GM23248 (cell line): ENCODE data around the gene ELAC2. TPM values are rescaled to one million over a fixed set of nuclear protein-coding genes. Genes with fewer than 3 reads are reported as not detected.

Source experiments
- DNase-seq: peaks from one replicate; pipeline ENCODE4 v3.0.0-alpha.2; 2015
- H2AFZ ChIP-seq: fragments of 200-600 bp; sonication (generic); 2 replicates; pipeline ENCODE4 v1.6.1; 2016; ENCODE audit warnings: antibody characterized with exemption
- H3F3A ChIP-seq: fragments of 200-600 bp; sonication (generic); 2 replicates; pipeline ENCODE4 v1.6.1; 2016; ENCODE audit warnings: mild to moderate bottlenecking, antibody characterized with exemption, mixed run types; ENCODE audit not compliant: insufficient read depth
- H3K27ac ChIP-seq: fragments of 200-600 bp; sonication (generic); 2 replicates; pipeline ENCODE4 v1.5.1; 2016; ENCODE audit warnings: mild to moderate bottlenecking
- H3K27me3 ChIP-seq: fragments of 200-600 bp; sonication (generic); replicated peaks from 2 replicates; pipeline ENCODE4 v1.6.1; 2016; ENCODE audit warnings: mild to moderate bottlenecking; ENCODE audit not compliant: insufficient read depth
- H3K36me3 ChIP-seq: fragments of 200-600 bp; sonication (generic); 2 replicates; pipeline ENCODE4 v1.6.1; 2016; ENCODE audit warnings: low read depth, mild to moderate bottlenecking
- H3K4me1 ChIP-seq: fragments of 200-600 bp; sonication (generic); 2 replicates; pipeline ENCODE4 v1.6.1; 2016; ENCODE audit warnings: mild to moderate bottlenecking; ENCODE audit not compliant: insufficient read depth
- H3K4me2 ChIP-seq: fragments of 200-600 bp; sonication (generic); one replicate; pipeline ENCODE4 v1.6.1; 2016; ENCODE audit warnings: mild to moderate bottlenecking; ENCODE audit not compliant: unreplicated experiment
- H3K4me3 ChIP-seq: fragments of 200-600 bp; sonication (generic); 2 replicates; pipeline ENCODE4 v1.5.1; 2016; ENCODE audit warnings: mild to moderate bottlenecking
- H3K79me2 ChIP-seq: fragments of 200-600 bp; sonication (generic); 2 replicates; pipeline ENCODE4 v1.6.1; 2016; ENCODE audit warnings: mild to moderate bottlenecking; ENCODE audit not compliant: insufficient read depth
- H3K9ac ChIP-seq: fragments of 200-600 bp; sonication (generic); 2 replicates; pipeline ENCODE4 v1.6.1; 2016; ENCODE audit warnings: mild to moderate bottlenecking
- H3K9me2 ChIP-seq: fragments of 200-600 bp; sonication (generic); 2 replicates; pipeline ENCODE4 v1.6.1; 2016; ENCODE audit warnings: mixed run types, mild to moderate bottlenecking, moderate library complexity; ENCODE audit not compliant: insufficient read depth
- H3K9me3 ChIP-seq: fragments of 200-600 bp; sonication (generic); one replicate; pipeline ENCODE4 v1.6.1; 2017; ENCODE audit warnings: low read depth
- H4K20me1 ChIP-seq: fragments of 200-600 bp; sonication (generic); 2 replicates; pipeline ENCODE4 v1.6.0; 2016; ENCODE audit not compliant: insufficient read depth
- EZH2 ChIP-seq: fragments of 200-600 bp; sonication (generic); IDR thresholded peaks from 2 replicates; pipeline ENCODE4 v1.6.1; 2018; ENCODE audit warnings: antibody characterized with exemption, mild to moderate bottlenecking; ENCODE audit not compliant: insufficient read depth, poor library complexity, severe bottlenecking
- EZH2phosphoT487 ChIP-seq: fragments of 200-600 bp; sonication (generic); IDR thresholded peaks from 2 replicates; pipeline ENCODE4 v1.6.1; 2018; ENCODE audit warnings: antibody characterized with exemption, moderate library complexity, mild to moderate bottlenecking, low read depth; ENCODE audit not compliant: insufficient read depth
- WGBS, 2 experiments: methylation state at CpG; one replicate each; pipeline ENCODE4 v1.1.6; 2015 to 2017; ENCODE audit warnings: low lambda C conversion rate in 2 of 2, low coverage in 1 of 2; ENCODE audit errors: missing lambda C conversion rate in 2 of 2; 5-methylcytosine and 5-hydroxymethylcytosine counted together
- in situ Hi-C: fragments of 300-500 bp; cut with MboI; formaldehyde crosslinking; loops from 2 replicates; pipeline ENCODE4 v1.15.0; 2020
- polyA plus RNA-seq: library from polyadenylated mRNA; unstranded; fragments of >200 nt; fragmentation: Nextera tagmentation; extraction: Ambion mirVana; gene quantifications from 2 replicates; pipeline ENCODE4 v1.2.1, GENCODE V29; 2016
- total RNA-seq: library from RNA; depleted of rRNA; stranded (reverse); fragments of >200 nt; shearing (Covaris generic); gene quantifications from 2 replicates; pipeline ENCODE4 v1.2.3, GENCODE V29; 2014

Gene ELAC2
- total and polyA plus RNA-seq, 2 experiments from 2014 or later = 42.2 to 66.5 TPM

- WGBS, 2 experiments = 68 to 76% methylated on average over 4 of the region's 4 CpGs
- H3K9ac ChIP-seq = no peak overlapping the region
These were observed 56.2 kb downstream of the ELAC2 start for GRCh38 chr17:12961655-12962054.

GRCh38 chr17:12959441-12959840, 58.4 kb downstream of the ELAC2 start:
- Histone ChIP-seq H3K4me1 (peaks cover 4% of the 10 kb centered on the region), H3K27ac (peak overlapping the region; percentile 17; the same call in 1 of the 2 replicates), H3K9me2 (no peaks in the 10 kb centered on the region), H3K4me2 (no peak overlapping the region), H3K36me3 (no peaks in the 10 kb centered on the region), H3K9ac (no peak overlapping the region), H3K79me2 (no peaks in the 10 kb centered on the region), H3F3A (no peaks in the 10 kb centered on the region), H3K27me3 (no peaks in the 10 kb centered on the region), H2AFZ (no peak overlapping the region), H3K4me3 (no peak overlapping the region), H3K9me3 (no peaks in the 10 kb centered on the region), H4K20me1 (no peaks in the 10 kb centered on the region)
- in situ Hi-C loops = no loop called here
- TF ChIP-seq EZH2phosphoT487 = no peak
- 71 to 72% methylated on average over 8 of the region's 8 CpGs for WGBS, 2 experiments
- peak; percentile 68 for DNase-seq

More at GRCh38 chr17:12961655-12962054, 56.2 kb downstream of the ELAC2 start:
- Histone ChIP-seq H3K9me2 (no peaks in the 10 kb centered on the region), H3K36me3 (no peaks in the 10 kb centered on the region), H3K79me2 (no peaks in the 10 kb centered on the region), H3K27me3 (no peaks in the 10 kb centered on the region), H3F3A (no peaks in the 10 kb centered on the region), H3K9me3 (no peaks in the 10 kb centered on the region), H3K4me1 (peaks cover 4% of the 10 kb centered on the region), H4K20me1 (no peaks in the 10 kb centered on the region), H3K4me3 (no peak overlapping the region), H2AFZ (no peak overlapping the region), H3K27ac (no peak overlapping the region), H3K4me2 (no peak overlapping the region)
- in situ Hi-C loops = no loop called here
- DNase-seq = no peak
- TF ChIP-seq EZH2phosphoT487 (no peak), EZH2 (no peak)

- in situ Hi-C loops = no loop called here
- Histone ChIP-seq H3K79me2 (no peaks in the 10 kb centered on the region), H3K27ac (peak overlapping the region; percentile 17; the same call in 1 of the 2 replicates), H3K4me2 (no peak overlapping the region), H3K4me1 (peaks cover 4% of the 10 kb centered on the region), H3K9me3 (no peaks in the 10 kb centered on the region), H4K20me1 (no peaks in the 10 kb centered on the region), H3K36me3 (no peaks in the 10 kb centered on the region), H3K9ac (no peak overlapping the region), H3K4me3 (no peak overlapping the region), H3K9me2 (no peaks in the 10 kb centered on the region), H3F3A (no peaks in the 10 kb centered on the region), H2AFZ (no peak overlapping the region), H3K27me3 (no peaks in the 10 kb centered on the region)
- peak; percentile 65 for DNase-seq
- WGBS, 2 experiments = 64 to 65% methylated on average over 12 of the region's 12 CpGs
- TF ChIP-seq EZH2phosphoT487 (no peak), EZH2 (no peak)
These were observed 59.0 kb downstream of the ELAC2 start for GRCh38 chr17:12958786-12959185.

GRCh38 chr17:12955521-12955920, 62.3 kb downstream of the ELAC2 start:
- no peaks in the 10 kb centered on the region for H3K36me3 ChIP-seq
- H3K9me2 ChIP-seq = no peaks in the 10 kb centered on the region
- H3K27ac ChIP-seq = no peak overlapping the region
- no peaks in the 10 kb centered on the region for H3K79me2 ChIP-seq
- H3F3A ChIP-seq = no peaks in the 10 kb centered on the region
- no peak overlapping the region for H3K4me2 ChIP-seq
- H3K9ac ChIP-seq = no peak overlapping the region
- H3K9me3 ChIP-seq = no peaks in the 10 kb centered on the region
- no peaks in the 10 kb centered on the region for H4K20me1 ChIP-seq
- in situ Hi-C loops = no loop called here
- H2AFZ ChIP-seq = no peak overlapping the region
- no peak overlapping the region for H3K4me3 ChIP-seq
- TF ChIP-seq EZH2 (no peak), EZH2phosphoT487 (no peak)
- DNase-seq = no peak
- WGBS, 2 experiments = 75 to 84% methylated on average over 5 of the region's 5 CpGs
- H3K4me1 ChIP-seq = peaks cover 4% of the 10 kb centered on the region
- H3K27me3 ChIP-seq = no peaks in the 10 kb centered on the region

GRCh38 chr17:12953156-12953555, 64.7 kb downstream of the ELAC2 start:
- H3K27me3 ChIP-seq = no peaks in the 10 kb centered on the region
- no peaks in the 10 kb centered on the region for H3K9me2 ChIP-seq
- in situ Hi-C loops = no loop called here
- TF ChIP-seq EZH2 (no peak), EZH2phosphoT487 (no peak)
- no peaks in the 10 kb centered on the region for H3K4me1 ChIP-seq
- no peak overlapping the region for H2AFZ ChIP-seq
- H3K27ac ChIP-seq = no peak overlapping the region
- no peak for DNase-seq
- H3F3A ChIP-seq = no peaks in the 10 kb centered on the region
- no peak overlapping the region for H3K9ac ChIP-seq
- H3K4me2 ChIP-seq = no peak overlapping the region
- no peaks in the 10 kb centered on the region for H4K20me1 ChIP-seq
- no peaks in the 10 kb centered on the region for H3K79me2 ChIP-seq
- H3K4me3 ChIP-seq = no peak overlapping the region
- no peaks in the 10 kb centered on the region for H3K9me3 ChIP-seq
- WGBS, 2 experiments = 86 to 89% methylated on average over 13 of the region's 13 CpGs
- H3K36me3 ChIP-seq = no peaks in the 10 kb centered on the region
